CD4-positive, alpha-beta T cell (primary cell): ENCODE measurements around the gene KRTAP22-1. TPM values are rescaled to one million over a fixed set of nuclear protein-coding genes. Genes with fewer than 3 reads are reported as not detected.

ENCODE experiments used
- ATAC-seq: fragments of 200-7000 bp; cut with Tn5 transposase; one replicate; pipeline ENCODE4 v1.10.0; 2022; ENCODE audit warnings: mild to moderate bottlenecking; ENCODE audit not compliant: poor library complexity
- CTCF ChIA-PET: fragments of 350-600 bp; sonication (Branson Sonifier 250); formaldehyde crosslinking; loops from one replicate; lab custom pipeline; 2021; ENCODE audit warnings: antibody characterized with exemption, inconsistent platforms; lab: Charles Lee
- POLR2A ChIA-PET: fragments of 350-600 bp; sonication (Branson Sonifier 250); formaldehyde crosslinking; loops from one replicate; lab custom pipeline; 2021; ENCODE audit warnings: antibody characterized with exemption, inconsistent platforms; lab: Charles Lee
- DNase-seq, 14 experiments: peaks; one replicate each; pipeline ENCODE4 v3.0.0-alpha.2; 2013 to 2020; ENCODE audit warnings: mixed read lengths in 2 of 14
- H3K27ac ChIP-seq, 2 donors: one replicate each; pipeline versions ENCODE4 v1.5.1 to v1.7.0; 2013; ENCODE audit warnings: low read length in 2 of 2, low read depth in 1 of 2, mild to moderate bottlenecking in 1 of 2
- H3K27me3 ChIP-seq, 2 experiments: 1 replicate in 1 of 2; 2 replicates in 1 of 2; pipeline versions ENCODE4 v1.6.1 to v1.7.0; 2013; ENCODE audit warnings: low read length in 2 of 2, control low read depth in 1 of 2, mild to moderate bottlenecking in 1 of 2, moderate library complexity in 1 of 2; ENCODE audit not compliant: insufficient read depth in 2 of 2, control insufficient read depth in 1 of 2
- H3K36me3 ChIP-seq: one replicate; pipeline ENCODE4 v1.6.1; 2013; ENCODE audit warnings: low read length, control low read depth; ENCODE audit not compliant: insufficient read depth
- H3K4me1 ChIP-seq: one replicate; pipeline ENCODE4 v1.6.1; 2013; ENCODE audit warnings: low read length, control low read depth; ENCODE audit not compliant: insufficient read depth
- H3K4me3 ChIP-seq: one replicate; pipeline ENCODE4 v1.5.1; 2013; ENCODE audit warnings: mild to moderate bottlenecking, low read length, moderate library complexity
- H3K9me3 ChIP-seq, 2 experiments: 1 replicate in 1 of 2; 2 replicates in 1 of 2; pipeline versions ENCODE4 v1.6.1 to v1.7.0; 2013; ENCODE audit warnings: low read length in 2 of 2, mild to moderate bottlenecking in 2 of 2, control low read depth in 1 of 2, moderate library complexity in 1 of 2; ENCODE audit not compliant: control insufficient read depth in 1 of 2, insufficient read depth in 1 of 2
- H3K27ac Mint-ChIP-seq: one replicate; pipeline ENCODE4 v1.8.0; 2020; ENCODE audit warnings: mixed read lengths
- H3K27me3 Mint-ChIP-seq: one replicate; pipeline ENCODE4 v1.8.0; 2021; ENCODE audit warnings: mixed read lengths
- H3K36me3 Mint-ChIP-seq: one replicate; pipeline ENCODE4 v1.8.0; 2021; ENCODE audit warnings: low read depth, mixed read lengths
- H3K4me1 Mint-ChIP-seq: one replicate; pipeline ENCODE4 v1.8.0; 2021; ENCODE audit warnings: low read depth, mixed read lengths
- H3K4me3 Mint-ChIP-seq: one replicate; pipeline ENCODE4 v1.8.0; 2020; ENCODE audit warnings: mild to moderate bottlenecking, mixed read lengths
- H3K9me3 Mint-ChIP-seq: one replicate; pipeline ENCODE4 v1.8.0; 2020; ENCODE audit warnings: mixed read lengths
- intact Hi-C, 2 experiments: fragments of 100-400 bp; cut with DNase I in 1 of 2; cut with micrococcal nuclease in 1 of 2; formaldehyde crosslinking; loops; one replicate each; pipeline versions ENCODE4 v1.15.1 to v1.9.0; 2023 to 2025; cut with DNase I, micrococcal nuclease
- total RNA-seq, 174 experiments: library from RNA in 2 of 174; stranded (reverse) in 2 of 174; gene quantifications; one replicate each; pipeline ENCODE4 v1.2.3 and lab custom pipeline; 2021 to 2026
- TF ChIP-seq, protein P1 (sequence below): fragments of 200-600 bp; IDR thresholded peaks from one replicate; pipeline ENCODE4 v1.8.0; 2022; ENCODE audit warnings: antibody characterized with exemption, mild to moderate bottlenecking

Gene KRTAP22-1
- total RNA-seq, 2 experiments from 2014 or later: not detected

DNA sequence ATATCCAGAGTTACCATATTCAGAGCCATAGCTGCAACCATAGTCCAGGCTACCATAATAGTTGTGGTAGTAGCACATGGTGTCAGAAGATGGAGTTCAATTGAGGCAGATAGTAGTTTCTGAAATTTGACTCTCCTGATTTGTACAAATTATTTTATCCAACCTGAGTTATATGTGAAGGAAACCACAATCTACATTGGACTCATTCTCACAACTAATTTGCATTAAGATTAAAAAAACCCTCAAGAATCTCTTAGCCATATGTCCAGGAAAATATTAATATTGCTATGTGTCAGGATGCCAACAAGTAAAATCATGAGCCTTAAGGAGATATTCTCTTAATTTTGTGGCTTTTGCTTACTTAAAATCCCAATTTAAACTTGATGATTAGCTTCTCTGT lies 10.6 kb upstream of the KRTAP22-1 start, which contains the start of gene KRTAP22-2:
KRTAP22-2 (minus strand) TSS at position 101 of the 400 bp plus-strand sequence.
- intact Hi-C loops: no loop called here
- no peak for DNase-seq
- Histone ChIP-seq H3K4me3 (no peak within 1 kb of the TSS), H3K9me3 (peaks cover 0 to 3% of the 10 kb centered on the region in 2 experiments), H3K27me3 (no peaks in the 10 kb centered on the region), H3K27ac (no peak within 1 kb of the TSS), H3K36me3 (no peaks in the 10 kb centered on the region), H3K4me1 (no peaks in the 10 kb centered on the region)
- no peak for ATAC-seq
- H3K9me3 Mint-ChIP-seq: peaks cover 2% of the 10 kb centered on the region
- H3K4me3 Mint-ChIP-seq: no peak within 1 kb of the TSS
- no peaks in the 10 kb centered on the region for H3K27me3 Mint-ChIP-seq
- H3K4me1 Mint-ChIP-seq: no peaks in the 10 kb centered on the region
- ChIA-PET POLR2A (no interaction called here), CTCF (no interaction called here)
- TF ChIP-seq, protein P1, sequence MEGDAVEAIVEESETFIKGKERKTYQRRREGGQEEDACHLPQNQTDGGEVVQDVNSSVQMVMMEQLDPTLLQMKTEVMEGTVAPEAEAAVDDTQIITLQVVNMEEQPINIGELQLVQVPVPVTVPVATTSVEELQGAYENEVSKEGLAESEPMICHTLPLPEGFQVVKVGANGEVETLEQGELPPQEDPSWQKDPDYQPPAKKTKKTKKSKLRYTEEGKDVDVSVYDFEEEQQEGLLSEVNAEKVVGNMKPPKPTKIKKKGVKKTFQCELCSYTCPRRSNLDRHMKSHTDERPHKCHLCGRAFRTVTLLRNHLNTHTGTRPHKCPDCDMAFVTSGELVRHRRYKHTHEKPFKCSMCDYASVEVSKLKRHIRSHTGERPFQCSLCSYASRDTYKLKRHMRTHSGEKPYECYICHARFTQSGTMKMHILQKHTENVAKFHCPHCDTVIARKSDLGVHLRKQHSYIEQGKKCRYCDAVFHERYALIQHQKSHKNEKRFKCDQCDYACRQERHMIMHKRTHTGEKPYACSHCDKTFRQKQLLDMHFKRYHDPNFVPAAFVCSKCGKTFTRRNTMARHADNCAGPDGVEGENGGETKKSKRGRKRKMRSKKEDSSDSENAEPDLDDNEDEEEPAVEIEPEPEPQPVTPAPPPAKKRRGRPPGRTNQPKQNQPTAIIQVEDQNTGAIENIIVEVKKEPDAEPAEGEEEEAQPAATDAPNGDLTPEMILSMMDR: no peak
- no peak within 1 kb of the TSS for H3K27ac Mint-ChIP-seq
- no peaks in the 10 kb centered on the region for H3K36me3 Mint-ChIP-seq

DNA sequence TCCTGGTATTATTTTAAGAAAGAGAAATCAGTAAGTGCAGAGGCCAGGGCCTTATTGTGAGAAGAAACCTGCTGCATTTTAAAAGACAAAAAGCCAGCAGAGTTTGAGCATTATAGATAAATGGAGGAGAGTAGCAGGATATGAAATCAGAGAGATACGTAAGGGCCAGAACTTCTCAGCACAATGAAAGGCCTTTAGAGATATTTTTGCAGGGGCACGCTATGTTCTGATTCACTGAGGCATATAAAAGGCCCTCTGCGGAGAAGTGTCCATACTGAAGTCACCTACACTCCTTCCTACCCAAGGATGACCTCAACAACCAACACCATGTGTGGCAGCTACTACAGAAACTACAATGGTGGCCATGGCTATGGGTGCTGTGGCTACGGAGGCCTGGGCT lies 8.7 kb upstream of the KRTAP22-1 start, which contains the start of gene KRTAP6-3:
KRTAP6-3 (plus strand) TSS at position 301 of the 400 bp plus-strand sequence; CDS start at position 307, 6 bp downstream.
- H3K27me3 Mint-ChIP-seq: no peaks in the 10 kb centered on the region
- ATAC-seq (no peak), DNase-seq (no peak)
- CTCF ChIA-PET: no interaction called here
- Histone ChIP-seq H3K36me3 (no peaks in the 10 kb centered on the region), H3K27ac (no peak within 1 kb of the TSS), H3K9me3 (peaks cover 0 to 3% of the 10 kb centered on the region in 2 experiments), H3K27me3 (no peaks in the 10 kb centered on the region), H3K4me1 (no peaks in the 10 kb centered on the region), H3K4me3 (no peak within 1 kb of the TSS)
- intact Hi-C loops: no loop called here
- no peak within 1 kb of the TSS for H3K4me3 Mint-ChIP-seq
- TF ChIP-seq, protein P1: no peak
- H3K9me3 Mint-ChIP-seq: peaks cover 2% of the 10 kb centered on the region
- POLR2A ChIA-PET: no interaction called here
- no peaks in the 10 kb centered on the region for H3K36me3 Mint-ChIP-seq
- no peaks in the 10 kb centered on the region for H3K4me1 Mint-ChIP-seq
- H3K27ac Mint-ChIP-seq: no peak within 1 kb of the TSS

DNA sequence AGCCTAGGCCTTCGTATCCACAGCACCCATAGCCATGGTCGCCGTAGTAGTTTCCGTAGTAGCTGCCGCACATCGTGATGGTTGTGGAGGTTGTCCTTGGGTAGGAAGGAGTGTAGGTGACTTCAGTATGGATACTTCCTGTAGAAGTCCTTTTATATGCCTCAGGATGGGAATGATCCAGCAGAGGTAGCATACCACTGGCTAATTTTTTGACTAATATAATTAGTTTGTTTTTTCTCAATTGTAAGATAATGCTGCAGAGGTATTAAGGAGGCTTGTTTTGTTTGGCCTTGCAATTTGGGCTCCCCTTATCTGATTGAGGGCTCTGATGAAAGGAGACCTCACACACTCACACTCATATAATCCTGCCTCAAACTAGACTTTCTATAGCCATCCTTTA lies 2.1 kb upstream of the KRTAP22-1 start, which contains the start of gene KRTAP6-2:
KRTAP6-2 (minus strand) TSS at position 101 of the 400 bp plus-strand sequence; CDS start at position 73, 28 bp downstream.
- CTCF ChIA-PET: no interaction called here

More for the DNA sequence above, 2.1 kb upstream of the KRTAP22-1 start, which contains the start of gene KRTAP6-2:
- ATAC-seq (no peak), DNase-seq (no peak)
- no peaks in the 10 kb centered on the region for H3K9me3 Mint-ChIP-seq
- Histone ChIP-seq H3K27ac (no peak within 1 kb of the TSS), H3K4me3 (no peak within 1 kb of the TSS), H3K9me3 (peaks cover 0 to 3% of the 10 kb centered on the region in 2 experiments), H3K4me1 (no peaks in the 10 kb centered on the region), H3K27me3 (peaks cover 0 to 3% of the 10 kb centered on the region in 2 experiments), H3K36me3 (no peaks in the 10 kb centered on the region)
- H3K4me3 Mint-ChIP-seq: no peak within 1 kb of the TSS
- POLR2A ChIA-PET: no interaction called here
- no peaks in the 10 kb centered on the region for H3K27me3 Mint-ChIP-seq
- H3K4me1 Mint-ChIP-seq: no peaks in the 10 kb centered on the region
- intact Hi-C loops: no loop called here
- no peak within 1 kb of the TSS for H3K27ac Mint-ChIP-seq
- no peaks in the 10 kb centered on the region for H3K36me3 Mint-ChIP-seq
- TF ChIP-seq, protein P1: no peak
